GM13976 (cell line): Measurements from ENCODE around the gene RAD51B.

Source experiments
- DNase-seq: peaks from one replicate; pipeline ENCODE4 v3.0.0; 2012; ENCODE audit warnings: low spot score
- in situ Hi-C: fragments of 300-500 bp; cut with MboI; formaldehyde crosslinking; loops from one replicate; pipeline ENCODE4 v1.12.0; 2022; ENCODE audit warnings: low sequenced_read_pairs, mixed read lengths, inconsistent platforms; ENCODE audit not compliant: unreplicated experiment
- TF ChIP-seq, protein P1 (sequence below): IDR thresholded peaks from 2 replicates; pipeline ENCODE4 v1.5.1; 2012; ENCODE audit warnings: borderline replicate concordance, mild to moderate bottlenecking; ENCODE audit not compliant: insufficient read depth; ENCODE audit errors: extremely low read depth, missing control alignments, control extremely low read depth

The RAD51B gene

DNA sequence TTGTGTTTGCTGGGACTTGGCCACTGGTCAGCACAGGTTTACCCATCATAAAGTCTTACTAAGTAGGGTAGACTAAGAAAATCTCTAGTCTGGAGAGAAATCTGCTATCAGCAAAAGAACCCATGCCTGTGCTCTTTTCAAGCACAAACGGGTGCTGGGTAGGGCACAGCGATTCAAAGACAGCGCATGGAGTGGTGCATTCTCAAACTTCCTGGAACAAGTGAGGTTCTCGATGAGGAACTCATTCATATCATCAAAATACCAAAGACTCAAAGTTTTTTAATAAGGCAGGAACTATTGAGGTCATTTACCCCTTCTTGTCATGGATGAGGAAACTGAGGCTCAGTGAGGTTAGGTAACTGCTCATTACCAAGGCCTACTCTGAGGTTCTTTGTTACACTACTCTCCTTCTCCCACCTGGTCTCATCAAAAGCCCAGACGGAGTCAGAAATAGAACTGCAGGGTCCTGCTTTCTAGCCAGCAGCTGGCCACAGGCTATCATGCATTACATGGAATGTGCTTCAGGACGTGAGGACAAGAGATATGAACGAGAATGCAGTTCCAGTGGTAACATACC, 583.0 kb downstream of the RAD51B start:
- in situ Hi-C loops: loop anchor here (10.0 kb wide), 1 partner anchor 392 kb away; the partner anchor contains the start of gene ZFP36L1
- DNase-seq: no peak
- TF ChIP-seq, protein P1, sequence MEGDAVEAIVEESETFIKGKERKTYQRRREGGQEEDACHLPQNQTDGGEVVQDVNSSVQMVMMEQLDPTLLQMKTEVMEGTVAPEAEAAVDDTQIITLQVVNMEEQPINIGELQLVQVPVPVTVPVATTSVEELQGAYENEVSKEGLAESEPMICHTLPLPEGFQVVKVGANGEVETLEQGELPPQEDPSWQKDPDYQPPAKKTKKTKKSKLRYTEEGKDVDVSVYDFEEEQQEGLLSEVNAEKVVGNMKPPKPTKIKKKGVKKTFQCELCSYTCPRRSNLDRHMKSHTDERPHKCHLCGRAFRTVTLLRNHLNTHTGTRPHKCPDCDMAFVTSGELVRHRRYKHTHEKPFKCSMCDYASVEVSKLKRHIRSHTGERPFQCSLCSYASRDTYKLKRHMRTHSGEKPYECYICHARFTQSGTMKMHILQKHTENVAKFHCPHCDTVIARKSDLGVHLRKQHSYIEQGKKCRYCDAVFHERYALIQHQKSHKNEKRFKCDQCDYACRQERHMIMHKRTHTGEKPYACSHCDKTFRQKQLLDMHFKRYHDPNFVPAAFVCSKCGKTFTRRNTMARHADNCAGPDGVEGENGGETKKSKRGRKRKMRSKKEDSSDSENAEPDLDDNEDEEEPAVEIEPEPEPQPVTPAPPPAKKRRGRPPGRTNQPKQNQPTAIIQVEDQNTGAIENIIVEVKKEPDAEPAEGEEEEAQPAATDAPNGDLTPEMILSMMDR: no peak

DNA sequence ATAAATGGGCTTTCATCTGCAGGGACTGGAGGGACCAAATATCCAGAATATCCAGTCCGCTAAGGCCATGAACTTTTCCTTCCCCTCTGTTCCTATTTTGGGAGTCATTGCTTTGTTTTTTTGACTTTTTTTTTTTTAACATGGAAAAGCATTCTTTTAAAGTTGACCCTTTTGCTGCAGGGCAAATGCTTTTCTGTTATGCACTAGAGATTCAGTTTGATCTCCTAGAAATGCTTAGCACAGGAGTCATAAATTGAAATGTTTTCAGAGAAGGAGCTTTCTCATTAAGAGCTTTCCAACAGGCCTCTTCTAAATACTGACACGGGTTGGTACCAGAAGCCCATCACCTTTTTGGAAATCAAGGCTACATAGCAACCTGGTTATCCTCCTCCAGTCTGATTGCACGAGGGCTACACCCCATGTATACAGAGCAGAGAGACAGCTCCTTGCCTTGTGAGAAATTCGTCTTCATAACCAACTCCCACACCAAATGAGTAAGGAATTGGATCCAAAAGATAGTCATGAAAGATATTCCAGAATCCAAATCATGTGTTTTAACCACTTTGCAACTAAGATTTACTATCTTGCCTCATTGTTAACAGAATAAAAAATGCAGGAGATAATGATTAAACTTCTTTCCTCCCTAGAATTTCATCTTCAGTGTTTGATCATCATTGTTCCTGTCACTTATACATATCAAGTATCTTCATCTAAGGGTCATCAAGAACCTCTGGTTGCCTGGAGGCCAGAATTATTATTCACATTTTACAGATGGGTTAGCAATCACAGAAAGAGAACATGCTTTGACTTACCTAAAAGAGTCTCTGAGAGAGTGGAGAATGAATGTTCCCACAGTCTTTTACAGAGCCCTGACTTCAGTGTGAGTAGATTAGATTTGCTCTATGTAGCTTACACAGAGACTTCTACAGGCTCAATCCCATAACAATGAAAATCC, 583.9 kb downstream of the RAD51B start:
- in situ Hi-C loops: loop anchor here (10.0 kb wide), 1 partner anchor 391 kb away; the partner anchor contains the start of gene ZFP36L1
- TF ChIP-seq, protein P1: no peak
- no peak for DNase-seq

DNA sequence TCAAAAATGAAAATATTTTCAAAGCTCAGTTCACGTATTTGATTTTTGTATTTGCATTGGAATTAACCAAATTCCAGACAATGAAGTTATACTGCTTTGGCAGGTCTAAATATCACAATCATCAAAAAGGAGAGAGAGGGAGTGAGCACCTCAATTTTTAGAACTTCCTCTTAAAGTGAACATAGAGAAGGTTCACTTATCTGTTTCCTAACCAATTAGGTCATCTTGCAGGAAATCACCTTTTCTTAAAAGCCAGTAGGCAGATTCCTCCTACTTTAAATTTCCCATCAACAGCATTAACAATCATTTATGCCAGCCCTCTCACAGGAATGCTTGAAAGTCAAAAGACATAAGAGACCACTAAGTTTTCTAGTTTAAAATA, 584.6 kb downstream of the RAD51B start:
- in situ Hi-C loops: loop anchor here (10.0 kb wide), 1 partner anchor 391 kb away; the partner anchor contains the start of gene ZFP36L1
- no peak for DNase-seq
- TF ChIP-seq, protein P1: no peak

DNA sequence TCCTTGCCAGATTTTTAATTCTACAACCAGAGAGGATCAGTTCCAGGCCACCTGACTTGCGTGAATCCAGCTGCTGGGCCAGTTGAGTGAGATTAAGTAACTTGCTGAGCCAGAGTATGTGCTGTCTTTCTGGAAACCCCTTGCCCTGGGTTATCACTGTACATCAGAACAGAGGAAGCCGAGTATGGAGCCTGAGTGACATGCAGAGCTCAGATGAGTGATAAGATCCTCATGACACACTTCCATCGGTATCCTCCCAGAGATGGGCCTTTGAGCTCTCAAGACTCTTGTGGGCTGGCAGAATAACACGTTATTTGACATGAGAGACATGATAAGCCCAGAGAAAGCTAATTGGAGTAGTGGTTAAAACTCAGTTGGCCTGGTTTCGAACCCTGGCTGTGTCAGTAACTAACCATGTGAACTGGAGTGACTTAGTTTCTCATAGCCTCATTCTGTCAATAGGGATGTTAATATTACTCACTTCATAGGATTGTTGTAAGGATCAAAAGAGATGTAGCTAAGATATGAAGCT, 585.1 kb downstream of the RAD51B start:
- DNase-seq: no peak
- in situ Hi-C loops: loop anchor here (10.0 kb wide), 1 partner anchor 390 kb away; the partner anchor contains the start of gene ZFP36L1
- TF ChIP-seq, protein P1: no peak

DNA sequence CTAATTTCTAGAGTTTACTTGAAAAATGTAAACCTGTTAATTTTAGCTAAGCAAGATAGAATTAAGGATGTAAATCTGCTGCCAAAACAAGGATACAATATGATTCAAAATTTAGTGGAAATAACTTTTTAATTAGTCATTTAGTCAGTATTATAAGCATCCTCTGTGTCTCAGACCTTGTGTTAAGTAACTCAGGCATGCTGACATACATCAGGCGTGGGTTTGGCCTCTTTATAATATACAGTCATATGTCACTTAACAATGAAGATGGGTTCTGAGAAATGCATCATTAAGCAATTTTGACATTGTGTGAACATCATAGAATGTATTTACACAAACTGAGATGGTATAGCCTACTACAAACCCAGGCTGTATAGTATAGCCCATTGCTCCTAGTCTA, 586.4 kb downstream of the RAD51B start:
- in situ Hi-C loops: loop anchor here (10.0 kb wide), 1 partner anchor 389 kb away; the partner anchor contains the start of gene ZFP36L1
- TF ChIP-seq, protein P1: no peak
- no peak for DNase-seq

DNA sequence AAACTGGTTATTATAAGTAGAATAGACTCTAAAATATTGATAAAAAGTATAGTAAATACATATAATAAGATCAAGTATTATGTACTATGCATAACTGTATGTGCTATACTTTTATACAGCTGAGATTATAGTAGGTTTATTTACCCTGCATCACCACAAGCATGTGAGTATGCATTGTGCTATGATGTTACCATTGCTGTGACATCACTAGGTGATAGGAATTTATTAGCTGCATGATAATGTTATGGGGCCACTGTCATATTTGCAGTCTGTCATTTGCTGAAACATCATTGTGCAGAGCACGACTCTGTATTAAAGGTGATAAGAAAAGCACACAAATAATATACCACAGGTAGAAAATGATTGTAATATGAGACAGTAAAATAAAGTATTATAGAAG, 587.7 kb downstream of the RAD51B start:
- in situ Hi-C loops: loop anchor here (10.0 kb wide), 1 partner anchor 388 kb away; the partner anchor contains the start of gene ZFP36L1
- DNase-seq: no peak
- TF ChIP-seq, protein P1: no peak
